HG02852 (cell line): ENCODE results near the gene CARD19.
"Not testable (repeated sequence)": the region's sequence is repeated elsewhere in the genome, so short reads cannot be mapped to it uniquely, and the experiment has no call there.

Source experiments
- ATAC-seq: cut with Tn5 transposase; IDR thresholded peaks from one replicate; pipeline ENCODE4 v1.9.1; 2021; ENCODE audit warnings: mild to moderate bottlenecking, moderate library complexity; ENCODE audit not compliant: unreplicated experiment

CARD19 gene

GRCh38 chr9:93129691-93130500, 33.9 kb downstream of the CARD19 start:
- no peak for ATAC-seq

- no peak for ATAC-seq
Observed at GRCh38 chr9:93130861-93131481, 35.0 kb downstream of the CARD19 start.

- no peak for ATAC-seq
Observed at GRCh38 chr9:93131599-93132286, 35.7 kb downstream of the CARD19 start.

DNA sequence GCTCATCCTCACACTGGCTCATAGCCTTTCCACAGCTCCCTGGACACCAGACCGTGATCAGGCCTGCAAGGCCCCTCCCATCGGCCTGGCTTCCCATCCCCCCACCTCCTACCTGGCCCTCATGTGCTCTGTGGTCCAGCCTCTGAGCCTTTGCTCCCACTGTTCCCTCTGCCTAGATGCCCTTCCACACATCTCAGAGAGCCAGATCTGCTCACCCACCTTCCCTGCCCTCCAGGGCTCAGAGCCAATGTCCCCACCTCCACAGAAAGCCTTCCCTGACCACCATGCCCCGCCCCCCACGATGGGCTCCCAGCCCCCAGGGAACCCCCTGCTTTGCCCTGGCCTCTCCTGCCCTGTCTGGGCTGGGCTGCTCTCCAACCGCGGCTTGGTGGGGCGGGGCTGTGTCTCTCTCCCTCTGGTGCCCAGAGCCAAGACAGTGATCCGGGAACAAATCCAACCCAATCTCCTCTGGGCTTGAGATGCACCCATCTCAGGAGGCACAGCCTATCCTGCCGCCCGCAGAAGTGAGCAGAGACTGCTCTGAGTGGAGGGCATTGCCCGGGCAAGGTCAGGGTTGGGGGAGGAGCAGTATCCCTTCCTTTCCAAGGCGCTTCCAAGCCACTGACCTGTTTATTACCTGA, 36.4 kb downstream of the CARD19 start:
- no peak for ATAC-seq

DNA sequence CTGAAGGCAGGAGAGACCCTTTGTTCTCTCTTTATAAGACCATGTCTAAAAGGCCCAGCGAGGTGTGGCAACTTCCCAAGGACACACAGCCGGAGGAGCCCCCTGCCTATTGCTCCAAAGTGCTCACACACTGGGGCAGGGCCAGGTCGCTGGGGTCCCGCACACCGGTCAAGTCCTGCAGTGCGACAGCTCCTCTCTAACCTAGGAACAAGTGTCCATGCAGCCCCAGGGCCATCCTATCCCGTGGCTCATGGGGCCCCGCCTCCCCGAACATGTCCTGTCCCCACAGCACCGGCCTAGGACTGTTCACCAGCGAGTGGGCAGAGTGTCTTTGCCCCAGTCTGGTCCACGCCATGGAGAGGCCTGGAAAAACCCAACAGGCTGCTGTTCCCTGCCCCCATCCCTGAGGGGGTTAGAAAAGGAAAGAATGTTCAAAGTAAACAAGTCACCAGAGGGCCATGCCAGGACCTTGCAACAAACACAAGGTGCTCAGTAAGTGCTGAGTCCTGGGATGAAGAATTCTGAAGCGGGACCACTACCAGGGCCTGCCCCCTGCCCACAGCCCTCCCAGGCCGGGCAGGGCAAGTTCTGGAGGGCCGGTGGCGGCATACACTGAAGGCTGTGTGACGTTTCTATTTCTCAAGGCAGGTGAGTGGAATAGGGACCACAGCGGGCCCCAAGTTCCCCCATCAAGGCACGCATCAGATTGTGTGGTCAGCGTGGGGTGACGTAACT, 37.1 kb downstream of the CARD19 start:
- no peak for ATAC-seq

- peak; percentile 39 for ATAC-seq
Observed at GRCh38 chr9:93133681-93134014, 37.6 kb downstream of the CARD19 start.

DNA sequence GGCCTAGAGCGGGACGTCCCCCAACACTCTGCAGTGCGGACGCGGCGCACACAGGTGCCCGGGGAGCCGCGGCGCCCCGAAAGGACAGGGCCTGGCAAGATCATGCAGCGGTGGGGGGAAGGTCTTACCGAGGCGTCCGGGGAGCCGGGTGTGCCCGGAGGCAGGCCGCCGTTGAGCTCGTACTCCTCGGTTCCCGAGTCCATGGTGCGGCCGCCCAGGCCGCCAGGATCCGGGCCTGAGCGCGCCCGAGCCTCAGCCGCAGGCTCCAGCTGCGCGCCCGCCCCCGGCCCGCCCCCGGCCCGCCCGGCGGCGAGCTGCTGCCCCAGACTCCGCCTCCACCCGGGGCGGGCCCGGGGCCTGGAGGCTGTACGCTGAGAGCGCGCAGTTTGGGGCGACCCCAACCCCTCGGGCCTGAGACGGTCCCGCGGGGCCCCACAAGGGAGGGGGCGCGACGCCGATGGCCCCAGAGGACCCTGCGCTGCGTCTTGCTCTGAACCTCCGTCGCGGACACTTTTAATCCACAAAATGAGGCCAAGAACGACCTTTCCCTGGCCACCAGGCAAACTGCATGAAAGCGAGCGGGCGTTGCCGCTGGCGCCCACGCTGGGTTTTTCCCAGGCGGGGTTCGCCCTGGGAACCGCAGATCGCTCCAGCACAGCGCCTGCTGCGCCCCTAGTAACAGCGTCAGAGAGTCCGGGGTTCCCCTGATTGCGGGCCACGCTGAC, 38.2 kb downstream of the CARD19 start, which contains the start of gene NINJ1:
TSS of gene NINJ1 (minus strand) at position 237 of the 725 bp plus-strand sequence. CDS start at position 203, 34 bp downstream.
- ATAC-seq: peak; percentile 78

DNA sequence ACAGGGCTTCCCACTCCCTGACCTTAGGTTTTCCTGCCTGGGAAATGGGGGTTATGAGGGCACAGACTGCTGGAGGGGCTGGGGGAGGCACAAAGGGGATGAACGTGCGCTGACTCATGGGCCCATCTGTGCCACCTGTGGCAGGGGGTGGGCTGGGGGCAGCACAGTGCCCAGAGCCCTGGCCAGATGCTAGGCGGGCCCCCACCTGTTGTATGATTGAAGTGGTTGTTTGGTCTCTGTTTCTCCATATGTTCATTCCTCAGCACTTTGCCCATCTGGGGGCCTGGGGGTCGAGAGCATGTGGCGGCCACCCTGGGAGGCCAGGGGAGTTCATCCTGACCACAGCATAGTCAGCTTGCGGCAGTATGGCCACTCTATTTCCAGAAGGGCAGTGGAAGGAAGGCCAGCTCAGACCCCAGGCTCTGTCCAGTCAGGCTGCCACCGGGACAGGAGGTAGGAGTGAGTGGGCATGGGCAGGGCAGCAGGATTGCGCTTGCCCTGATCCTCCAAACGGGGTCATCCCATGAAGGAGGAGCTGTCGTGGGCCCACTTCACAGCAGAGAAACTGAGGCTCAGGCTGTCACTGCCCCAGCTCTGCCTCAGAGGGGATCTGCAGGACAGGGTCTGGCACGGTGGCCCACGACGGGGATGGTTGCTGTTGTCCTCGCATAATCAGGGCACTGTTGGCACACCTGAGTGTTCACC, 38.9 kb downstream of the CARD19 start:
- peak; percentile 0 for ATAC-seq

- no peak for ATAC-seq
Observed at GRCh38 chr9:93136011-93136440, 40.0 kb downstream of the CARD19 start.

- no peak for ATAC-seq
Observed at GRCh38 chr9:93137362-93137761, 41.3 kb downstream of the CARD19 start.

DNA sequence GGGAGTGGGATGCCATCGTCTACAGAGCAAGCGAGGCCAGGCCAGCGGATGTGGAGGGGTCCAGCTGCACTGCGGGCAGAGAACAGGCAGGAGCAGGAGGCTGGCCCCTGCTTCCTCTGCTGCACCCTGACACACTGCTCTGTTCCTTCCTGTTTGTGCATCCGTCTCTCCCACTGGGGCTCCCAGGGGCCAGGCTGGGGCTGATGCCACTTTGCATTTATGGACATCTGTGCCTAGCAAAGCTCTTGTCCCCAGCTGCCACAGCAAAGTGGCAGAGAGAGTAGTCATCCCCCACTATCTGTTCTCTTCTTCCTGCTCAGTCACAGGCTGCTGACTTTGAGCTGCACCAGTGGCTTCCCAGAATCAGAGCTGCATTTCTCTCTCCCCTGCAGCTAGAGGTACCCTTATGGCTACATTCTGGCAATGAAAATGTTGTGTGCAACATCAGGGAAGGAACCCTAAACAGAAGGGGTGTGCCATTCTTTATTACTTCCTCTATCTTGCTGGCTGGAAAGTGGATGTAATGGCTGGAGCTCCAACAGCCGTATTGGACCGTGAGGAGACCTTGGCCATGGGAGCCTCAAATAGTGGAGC, 42.3 kb downstream of the CARD19 start:
- ATAC-seq: no peak

DNA sequence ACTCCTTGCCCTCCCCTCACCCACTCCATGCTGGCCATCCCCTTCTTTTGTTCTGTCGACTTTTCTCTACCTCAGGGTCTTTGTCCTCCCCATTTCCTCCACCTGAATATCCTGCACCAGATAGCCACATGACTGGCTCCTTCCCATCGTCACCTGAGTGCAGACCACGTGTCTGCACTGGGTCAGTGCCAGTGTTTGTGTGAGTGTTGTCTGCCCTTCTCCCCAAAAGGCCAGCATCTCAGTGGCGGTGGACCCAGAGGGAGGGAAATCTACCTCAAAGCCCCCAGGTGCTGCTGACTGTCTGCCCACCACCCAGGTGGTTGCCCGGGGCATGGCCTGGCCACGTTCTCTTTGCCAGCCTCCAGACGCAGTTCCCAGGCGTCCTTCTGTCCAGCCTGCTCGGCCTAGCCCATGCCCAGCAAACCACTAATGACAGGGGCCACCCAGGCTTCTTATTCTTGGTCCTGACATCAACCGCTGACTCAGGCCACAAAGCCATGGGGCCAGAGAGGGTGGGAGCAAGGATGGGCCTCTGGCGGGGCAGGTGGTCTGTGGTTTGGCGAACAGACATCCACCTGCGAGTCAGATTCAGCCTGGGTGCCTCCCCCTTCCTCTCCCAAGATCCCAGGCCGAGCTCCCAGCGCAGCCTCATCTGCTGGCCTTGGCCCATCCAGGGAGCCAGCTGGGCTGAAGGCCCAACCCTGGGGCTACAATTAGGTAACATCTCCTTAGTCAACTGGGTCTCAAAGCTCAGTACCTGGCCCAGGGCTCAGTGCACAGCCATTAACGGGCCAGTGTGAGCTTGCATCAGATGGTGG, 43.6 kb downstream of the CARD19 start:
- ATAC-seq: no peak

- ATAC-seq: no peak
Observed at GRCh38 chr9:93141771-93142483, 45.9 kb downstream of the CARD19 start.

DNA sequence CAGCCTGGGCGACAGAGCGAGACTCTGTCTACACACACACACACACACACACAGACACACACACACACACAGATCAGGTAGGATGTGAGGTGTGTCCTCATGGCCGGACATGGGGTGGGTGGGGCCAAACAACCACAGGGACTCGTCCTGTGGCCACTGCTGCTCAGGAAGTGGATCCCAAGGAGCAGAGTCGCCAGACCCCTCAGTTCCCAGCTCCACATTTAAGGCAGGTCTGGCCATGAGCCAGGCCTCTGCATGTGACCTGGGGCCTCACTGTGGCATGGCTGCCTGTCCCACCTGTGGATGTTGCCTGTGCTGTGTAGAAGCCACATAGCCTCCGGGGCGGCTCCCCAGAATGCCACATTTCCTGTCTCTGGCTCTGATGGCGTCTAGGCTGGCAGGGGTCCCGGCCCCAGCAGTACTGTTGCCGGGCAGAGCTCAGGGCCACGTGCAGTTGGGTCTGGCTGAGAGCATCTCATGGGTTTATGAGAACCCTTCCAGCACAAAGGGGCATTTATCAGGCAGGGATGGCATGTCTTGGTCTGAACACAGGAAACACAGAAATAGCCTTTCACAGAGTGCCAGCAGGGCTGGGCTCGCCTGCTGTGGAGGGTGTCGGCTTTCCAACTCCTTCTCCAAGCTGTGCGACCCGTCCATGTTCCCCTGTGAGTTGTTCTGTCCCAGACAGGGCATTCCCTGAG, 48.0 kb downstream of the CARD19 start:
- ATAC-seq: no peak

DNA sequence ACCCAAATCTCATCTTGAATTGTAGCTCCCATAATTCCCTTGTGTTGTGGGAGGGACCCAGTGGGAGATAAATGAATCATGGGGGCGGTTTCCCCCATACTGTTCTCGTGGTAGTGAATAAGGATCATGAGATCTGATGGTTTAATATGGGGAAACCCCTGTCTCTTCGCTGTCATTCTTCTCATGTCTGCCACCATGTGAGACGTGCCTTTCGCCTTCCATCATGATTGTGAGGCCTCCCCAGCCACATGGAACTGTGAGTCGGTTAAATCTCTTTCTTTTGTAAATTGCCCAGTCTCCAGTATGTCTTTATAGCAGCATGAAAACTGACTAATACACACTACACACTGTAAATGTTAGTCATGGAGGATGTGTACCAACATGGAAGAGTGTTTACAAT, 50.7 kb downstream of the CARD19 start:
- ATAC-seq: not testable (repeated sequence)

DNA sequence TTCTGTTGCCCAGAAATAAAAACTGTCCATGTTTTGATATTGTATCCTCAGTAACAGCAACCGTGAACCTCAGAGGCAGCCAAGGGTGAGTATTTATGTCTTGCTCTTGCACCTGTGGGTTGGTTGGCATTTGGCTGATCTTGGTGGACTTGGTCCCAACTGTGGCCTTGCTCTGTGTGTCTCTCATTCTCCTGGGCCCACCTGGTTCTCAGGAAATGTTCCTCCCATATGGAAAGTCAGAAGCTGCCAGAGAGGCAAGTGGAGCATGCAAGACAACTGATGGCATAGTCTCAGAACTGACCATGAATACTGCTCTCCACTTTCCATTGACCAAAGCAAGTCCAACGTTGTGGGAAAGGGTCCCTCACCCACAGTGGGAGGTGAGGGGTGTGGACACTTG, 51.6 kb downstream of the CARD19 start:
- ATAC-seq: no peak

GRCh38 chr9:93148721-93149120, 52.7 kb downstream of the CARD19 start:
- no peak for ATAC-seq
